Kidney epithelial cell (primary cell): ENCODE measurements around the gene NUFIP1. TPM values are rescaled to one million over a fixed set of nuclear protein-coding genes. Genes with fewer than 3 reads are reported as not detected.
A peak's percentile ranks its signal among the peaks of the same experiment; 100 is the strongest.

ENCODE experiments used
- DNase-seq: peaks from one replicate; pipeline ENCODE4 v3.0.0-alpha.2; 2010; ENCODE audit warnings: low read depth
- H3K27me3 ChIP-seq: 2 replicates; pipeline ENCODE4 v1.6.0; 2011; ENCODE audit warnings: low read length; ENCODE audit not compliant: control insufficient read depth, insufficient read depth
- H3K36me3 ChIP-seq: 2 replicates; pipeline ENCODE4 v1.5.1; 2011; ENCODE audit warnings: low read length; ENCODE audit not compliant: control insufficient read depth, insufficient read depth
- H3K4me3 ChIP-seq: 2 replicates; pipeline ENCODE4 v1.5.1; 2011; ENCODE audit warnings: low read depth, mild to moderate bottlenecking, control low read depth, low read length
- total RNA-seq: library from RNA; depleted of rRNA; stranded (reverse); fragments of >200 nt; gene quantifications from 2 replicates; pipeline ENCODE4 v1.2.3, GENCODE V29; 2015
- TF ChIP-seq, protein P1 (sequence below): IDR thresholded peaks from 2 replicates; pipeline ENCODE4 v1.5.1; 2011; ENCODE audit warnings: mild to moderate bottlenecking, moderate library complexity, low read length, control low read depth, inconsistent platforms; ENCODE audit not compliant: insufficient read depth, poor library complexity, severe bottlenecking

Gene NUFIP1
- total RNA-seq, 1 donor from 2014 or later: 6.3 TPM

DNA sequence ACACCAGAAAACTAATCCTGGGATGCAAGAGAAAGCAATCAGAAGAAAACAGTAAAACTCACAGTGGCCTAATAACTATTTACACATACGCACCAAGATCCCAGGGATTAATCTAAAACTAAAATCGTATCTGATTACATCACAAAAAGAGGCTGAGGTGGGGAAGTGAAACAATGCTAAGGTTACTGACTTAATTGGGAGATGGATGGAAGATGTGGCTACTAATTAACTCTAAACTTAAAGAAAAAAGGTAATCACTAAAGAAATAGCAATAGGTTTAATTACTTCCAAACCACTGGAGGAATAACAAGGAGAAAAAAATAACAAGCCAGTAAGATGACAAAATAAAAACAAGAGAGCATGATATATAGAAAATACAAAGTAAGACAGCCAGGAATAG is 50.4 kb downstream of the NUFIP1 start:
- TF ChIP-seq, protein P1, sequence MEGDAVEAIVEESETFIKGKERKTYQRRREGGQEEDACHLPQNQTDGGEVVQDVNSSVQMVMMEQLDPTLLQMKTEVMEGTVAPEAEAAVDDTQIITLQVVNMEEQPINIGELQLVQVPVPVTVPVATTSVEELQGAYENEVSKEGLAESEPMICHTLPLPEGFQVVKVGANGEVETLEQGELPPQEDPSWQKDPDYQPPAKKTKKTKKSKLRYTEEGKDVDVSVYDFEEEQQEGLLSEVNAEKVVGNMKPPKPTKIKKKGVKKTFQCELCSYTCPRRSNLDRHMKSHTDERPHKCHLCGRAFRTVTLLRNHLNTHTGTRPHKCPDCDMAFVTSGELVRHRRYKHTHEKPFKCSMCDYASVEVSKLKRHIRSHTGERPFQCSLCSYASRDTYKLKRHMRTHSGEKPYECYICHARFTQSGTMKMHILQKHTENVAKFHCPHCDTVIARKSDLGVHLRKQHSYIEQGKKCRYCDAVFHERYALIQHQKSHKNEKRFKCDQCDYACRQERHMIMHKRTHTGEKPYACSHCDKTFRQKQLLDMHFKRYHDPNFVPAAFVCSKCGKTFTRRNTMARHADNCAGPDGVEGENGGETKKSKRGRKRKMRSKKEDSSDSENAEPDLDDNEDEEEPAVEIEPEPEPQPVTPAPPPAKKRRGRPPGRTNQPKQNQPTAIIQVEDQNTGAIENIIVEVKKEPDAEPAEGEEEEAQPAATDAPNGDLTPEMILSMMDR: no peak
- Histone ChIP-seq H3K36me3 (no peaks in the 10 kb centered on the region), H3K4me3 (no peak overlapping the region), H3K27me3 (no peaks in the 10 kb centered on the region)
- DNase-seq: no peak

- Histone ChIP-seq H3K36me3 (no peaks in the 10 kb centered on the region), H3K27me3 (no peaks in the 10 kb centered on the region), H3K4me3 (no peak overlapping the region)
- TF ChIP-seq, protein P1: no peak
- no peak for DNase-seq
Observed at GRCh38 chr13:44936246-44936645, 53.0 kb downstream of the NUFIP1 start.

- Histone ChIP-seq H3K4me3 (no peak overlapping the region), H3K27me3 (no peaks in the 10 kb centered on the region), H3K36me3 (no peaks in the 10 kb centered on the region)
- TF ChIP-seq, protein P1: no peak
- peak; percentile 47 for DNase-seq
Observed at GRCh38 chr13:44934724-44935123, 54.5 kb downstream of the NUFIP1 start.

DNA sequence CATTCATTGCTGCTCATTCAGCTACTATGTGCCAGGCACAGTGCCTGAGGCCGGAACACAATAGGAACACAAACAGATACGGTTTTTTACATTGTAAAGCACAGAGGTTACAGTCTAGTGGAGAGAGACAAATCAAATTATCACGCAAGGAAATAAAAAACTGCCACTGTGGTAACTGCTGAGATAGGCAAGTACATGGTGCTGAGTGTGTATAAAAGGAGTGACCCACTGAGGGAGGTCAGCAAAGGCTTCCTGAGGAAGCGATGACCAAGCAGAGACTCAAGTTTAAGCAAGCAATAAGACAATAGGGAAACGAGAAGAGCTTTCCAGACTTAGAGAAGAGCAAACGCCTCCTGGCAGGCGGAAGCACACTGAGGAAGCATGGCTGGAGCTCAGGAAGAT is 56.4 kb downstream of the NUFIP1 start:
- TF ChIP-seq, protein P1: no peak
- DNase-seq: no peak
- Histone ChIP-seq H3K4me3 (no peak overlapping the region), H3K36me3 (no peaks in the 10 kb centered on the region), H3K27me3 (no peaks in the 10 kb centered on the region)

- no peak for DNase-seq
- Histone ChIP-seq H3K36me3 (no peaks in the 10 kb centered on the region), H3K4me3 (no peak overlapping the region), H3K27me3 (no peaks in the 10 kb centered on the region)
- TF ChIP-seq, protein P1: no peak
Observed at GRCh38 chr13:44932171-44932849, 57.0 kb downstream of the NUFIP1 start.
